GM12872 (cell line): ENCODE results near the gene PDE4D.

ENCODE experiments used
- CTCF ChIP-seq: IDR thresholded peaks from 3 replicates; pipeline ENCODE4 v1.5.1; 2011; ENCODE audit warnings: low read depth, mild to moderate bottlenecking, low read length, moderate library complexity; ENCODE audit not compliant: insufficient read depth

Gene PDE4D

GRCh38 chr5:59768152-59769040 lies 125.1 kb downstream of the PDE4D start:
- TF ChIP-seq CTCF = no peak

DNA sequence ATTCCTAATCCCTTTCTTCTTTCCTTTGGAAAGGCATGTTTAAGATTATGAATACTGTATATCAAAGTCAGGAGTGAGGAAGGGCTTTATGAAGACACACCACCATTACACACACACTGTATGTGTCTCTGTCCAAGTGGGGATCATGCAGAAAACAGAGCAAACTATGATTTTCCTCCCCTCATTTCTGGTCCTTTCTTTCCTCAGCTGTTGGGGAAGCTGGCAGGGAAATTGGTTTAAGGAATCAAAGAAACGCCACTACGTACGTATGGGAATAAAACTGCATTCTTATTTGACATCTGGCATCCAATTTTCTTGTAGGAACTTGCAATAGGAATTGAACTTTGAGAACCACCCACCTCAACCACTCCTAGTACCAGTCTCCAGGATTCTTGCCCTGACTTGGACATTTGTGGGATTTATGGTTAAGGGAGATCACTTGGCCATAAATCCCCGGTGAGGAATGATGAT lies 125.8 kb downstream of the PDE4D start:
- no peak for TF ChIP-seq CTCF

- TF ChIP-seq CTCF = no peak
These were observed 126.3 kb downstream of the PDE4D start for GRCh38 chr5:59767211-59767605.

- no peak for TF ChIP-seq CTCF
These were observed 126.9 kb downstream of the PDE4D start for GRCh38 chr5:59766427-59767210.

DNA sequence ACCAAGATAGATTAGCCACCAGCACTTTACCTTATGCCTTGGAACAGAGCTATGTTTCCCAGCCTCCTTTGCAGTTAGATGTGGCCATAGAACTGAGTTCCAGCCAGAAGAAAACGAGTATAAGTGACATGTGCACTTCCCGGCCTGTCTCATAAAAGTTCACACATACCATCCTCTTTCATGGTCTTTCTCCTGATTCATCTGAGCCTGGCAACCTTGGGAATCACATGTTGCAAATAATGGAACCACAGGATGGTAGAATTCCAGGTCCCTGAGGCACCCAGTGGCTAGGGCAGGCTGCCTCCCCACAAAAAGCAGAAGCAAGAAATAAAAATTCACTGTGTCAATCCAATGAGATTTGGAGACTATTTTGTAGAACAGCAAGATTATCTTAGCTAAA lies 128.1 kb downstream of the PDE4D start:
- no peak for TF ChIP-seq CTCF

DNA sequence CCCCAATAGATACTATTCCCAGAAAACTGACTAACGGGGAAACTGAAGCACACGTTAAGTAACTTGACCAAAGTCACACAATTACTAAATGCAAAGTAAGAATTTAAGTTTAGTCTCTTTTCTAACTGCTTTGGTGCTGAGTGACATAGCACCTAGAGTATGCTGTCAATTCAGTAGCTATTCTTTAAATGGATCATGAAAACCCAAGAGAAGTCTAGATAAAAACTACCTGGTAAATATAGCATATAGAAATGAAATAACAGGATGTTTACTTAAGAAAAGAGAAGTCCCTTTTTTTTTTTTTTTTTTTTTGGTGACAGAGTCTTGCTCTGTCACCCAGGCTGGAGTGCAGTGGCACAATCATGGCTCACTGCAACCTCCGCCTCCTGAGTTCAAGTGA lies 129.2 kb downstream of the PDE4D start:
- TF ChIP-seq CTCF = no peak

GRCh38 chr5:59763541-59763940 lies 130.0 kb downstream of the PDE4D start:
- TF ChIP-seq CTCF = no peak
